Stimulated activated CD8-positive, alpha-beta memory T cell treated with anti-CD3 and anti-CD28 coated beads, Interleukin-4, amount 100 ng/mL, for 4 hours (primary cell): Measurements from ENCODE around the gene NAALADL2.
"Not testable (repeated sequence)": the region's sequence is repeated elsewhere in the genome, so short reads cannot be mapped to it uniquely, and the experiment has no call there.

Experiments used
- DNase-seq, 2 donors: peaks; one replicate each; pipeline ENCODE4 v3.0.0-alpha.2; 2020; ENCODE audit warnings: low read depth in 2 of 2, low spot score in 1 of 2

Gene NAALADL2

DNA sequence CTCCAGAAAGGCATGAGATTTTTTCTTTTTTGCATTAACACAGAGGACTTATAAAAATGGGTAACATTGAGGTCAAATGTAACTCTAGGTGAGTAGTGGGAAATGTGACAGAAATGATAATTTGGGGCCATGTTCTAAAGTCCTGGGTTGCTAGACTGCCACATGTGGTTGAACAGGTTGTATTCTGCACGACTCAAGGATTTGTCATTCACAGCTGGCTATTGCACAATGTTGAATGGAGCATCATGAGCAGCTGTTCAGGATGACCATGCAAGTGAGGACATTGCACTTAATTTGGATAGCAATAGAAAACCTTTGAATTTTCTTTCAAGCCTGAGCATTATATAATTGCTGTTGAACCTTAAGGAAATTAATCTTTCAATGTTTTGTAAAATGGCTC, 396.6 kb downstream of the NAALADL2 start:
- DNase-seq, result no peak

DNA sequence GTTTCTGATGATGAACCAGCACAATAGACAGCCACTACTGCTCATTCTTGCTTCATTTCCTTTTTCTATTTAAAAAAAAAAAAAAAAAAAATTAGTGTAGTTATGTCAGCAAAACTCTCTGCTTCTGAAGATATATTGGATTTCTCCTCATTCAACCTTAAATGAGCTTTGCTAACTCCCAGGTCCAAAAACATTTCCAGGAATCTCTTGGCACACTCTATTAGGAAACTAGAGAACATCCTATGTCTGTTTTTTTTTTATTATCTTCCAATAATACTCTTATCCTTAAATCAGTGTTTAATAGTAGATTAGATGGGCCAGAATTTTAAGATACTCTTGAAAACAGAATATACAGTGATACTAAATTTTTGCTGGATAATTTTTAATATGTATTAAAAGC, 398.0 kb downstream of the NAALADL2 start:
- DNase-seq, result no peak

DNA sequence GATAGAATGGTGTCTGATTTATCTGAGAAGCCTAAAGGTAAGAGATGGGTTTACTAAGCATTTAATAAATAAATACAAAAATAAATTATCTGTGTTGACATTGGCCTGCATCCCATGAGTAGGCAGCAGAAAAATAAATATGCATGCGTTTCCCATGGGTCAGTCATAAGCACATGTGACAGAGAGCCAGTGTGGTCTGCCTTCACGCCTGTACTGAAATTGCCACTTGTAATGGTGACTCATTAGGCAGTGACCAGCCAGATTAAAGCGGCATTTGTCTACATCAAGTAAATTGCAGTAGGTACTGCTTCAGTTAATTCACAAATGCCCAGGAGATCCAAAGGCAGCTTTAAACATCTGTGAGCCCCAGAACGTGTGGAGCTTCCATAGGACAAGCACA, 399.6 kb downstream of the NAALADL2 start:
- DNase-seq, result no peak

DNA sequence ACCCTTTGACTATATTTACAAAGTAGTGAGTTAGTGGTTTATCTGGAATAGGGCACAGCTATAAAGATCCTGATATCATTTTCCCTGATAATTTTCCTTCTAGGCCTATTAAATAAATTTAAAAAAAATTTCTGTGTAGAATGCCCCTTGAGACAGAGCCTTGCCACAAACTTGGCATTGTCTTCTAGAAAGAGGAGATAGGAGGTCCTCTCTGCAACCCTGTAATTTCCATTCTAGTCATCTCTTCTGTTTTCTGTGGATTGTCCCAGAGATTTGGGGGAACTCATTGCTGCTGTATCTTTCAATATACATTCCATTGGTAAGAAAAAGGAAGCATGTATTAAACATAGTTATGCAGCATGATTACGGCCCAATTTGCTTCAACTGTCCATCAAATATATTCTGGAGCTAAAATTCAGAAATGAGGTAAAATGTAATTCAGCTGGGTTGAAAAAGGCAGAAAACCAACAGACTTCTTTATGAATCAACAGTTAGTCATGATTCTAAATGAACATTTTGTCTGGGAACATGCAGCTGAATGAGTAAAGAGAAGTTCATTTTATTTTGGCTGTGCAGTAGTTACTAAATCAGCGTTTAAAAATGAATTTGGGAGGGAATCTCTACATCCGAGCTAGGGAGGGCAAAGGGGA, 401.1 kb downstream of the NAALADL2 start:
- no peak for DNase-seq

DNA sequence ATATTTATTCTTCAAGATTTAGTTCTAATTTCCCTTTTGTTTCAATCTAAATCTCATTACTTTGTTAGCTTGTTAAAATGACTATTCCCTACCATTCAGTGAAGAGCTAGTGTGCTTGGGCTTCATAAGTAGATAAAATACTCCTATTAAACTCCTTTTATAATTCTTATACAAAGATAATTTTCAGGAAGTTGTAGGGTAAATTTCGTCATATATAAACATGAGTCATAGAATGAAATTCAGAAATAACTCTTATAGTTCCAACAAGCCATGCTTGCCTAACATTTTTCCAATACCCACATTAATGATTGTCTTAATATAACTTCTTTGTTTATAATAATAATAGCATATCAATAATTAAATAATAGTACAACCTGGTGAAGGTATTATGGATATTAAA, 407.3 kb downstream of the NAALADL2 start:
- no peak for DNase-seq

DNA sequence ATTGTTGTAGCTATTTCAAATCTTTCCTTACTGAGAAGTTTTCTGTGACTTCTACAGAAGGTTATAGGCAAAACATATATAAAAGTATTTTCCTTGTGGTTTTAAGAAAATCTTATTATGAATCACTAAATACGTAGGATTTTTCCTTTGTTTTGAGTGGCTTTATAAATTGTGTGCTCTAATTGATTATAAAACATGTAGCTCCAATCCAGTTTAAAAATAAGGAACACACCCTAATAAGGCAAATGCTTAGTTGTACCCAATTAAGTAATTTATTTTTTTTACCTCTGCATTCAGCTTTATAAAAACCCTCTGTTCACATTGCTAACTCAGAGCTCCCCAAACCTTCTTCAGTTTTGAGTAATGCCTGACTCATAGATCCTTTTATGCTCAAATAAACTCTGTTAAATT, 408.0 kb downstream of the NAALADL2 start:
- no peak for DNase-seq

DNA sequence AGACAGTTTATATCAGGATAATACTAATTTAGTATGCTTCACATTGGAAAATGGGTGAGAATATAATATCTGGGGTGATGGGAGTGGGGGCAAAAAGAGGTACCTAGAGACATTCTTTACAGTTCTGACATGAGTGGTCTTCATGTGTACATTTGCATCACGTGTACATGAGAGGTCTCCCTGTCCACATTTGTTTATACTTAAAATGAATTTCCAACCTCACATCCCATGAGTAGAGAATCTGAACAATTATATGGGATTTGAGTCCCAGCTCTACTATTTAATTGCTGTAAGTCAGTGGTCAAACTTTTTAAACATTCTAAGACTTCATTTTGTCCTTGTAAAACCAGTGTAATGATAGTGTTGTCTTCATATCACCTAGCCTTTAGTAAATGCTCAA, 408.4 kb downstream of the NAALADL2 start:
- no peak for DNase-seq

DNA sequence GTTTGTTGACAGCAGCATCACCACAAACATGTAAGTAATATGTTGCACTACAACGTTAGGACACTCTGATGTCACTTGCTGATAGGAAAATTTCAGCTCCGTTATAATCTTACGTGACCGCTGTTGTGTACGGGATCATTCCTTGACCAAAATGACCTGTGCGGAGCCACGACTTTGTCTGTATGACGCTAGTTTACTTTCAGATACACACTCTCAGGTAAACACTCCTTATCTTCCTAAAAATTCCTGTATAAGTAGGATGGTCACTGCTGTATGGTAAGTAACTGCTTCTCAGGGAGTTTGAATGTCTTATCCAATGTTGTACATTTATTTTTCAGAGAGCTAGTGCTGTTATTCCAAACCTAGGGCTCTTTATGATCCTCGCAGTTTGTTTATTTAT, 410.3 kb downstream of the NAALADL2 start:
- DNase-seq, result no peak

DNA sequence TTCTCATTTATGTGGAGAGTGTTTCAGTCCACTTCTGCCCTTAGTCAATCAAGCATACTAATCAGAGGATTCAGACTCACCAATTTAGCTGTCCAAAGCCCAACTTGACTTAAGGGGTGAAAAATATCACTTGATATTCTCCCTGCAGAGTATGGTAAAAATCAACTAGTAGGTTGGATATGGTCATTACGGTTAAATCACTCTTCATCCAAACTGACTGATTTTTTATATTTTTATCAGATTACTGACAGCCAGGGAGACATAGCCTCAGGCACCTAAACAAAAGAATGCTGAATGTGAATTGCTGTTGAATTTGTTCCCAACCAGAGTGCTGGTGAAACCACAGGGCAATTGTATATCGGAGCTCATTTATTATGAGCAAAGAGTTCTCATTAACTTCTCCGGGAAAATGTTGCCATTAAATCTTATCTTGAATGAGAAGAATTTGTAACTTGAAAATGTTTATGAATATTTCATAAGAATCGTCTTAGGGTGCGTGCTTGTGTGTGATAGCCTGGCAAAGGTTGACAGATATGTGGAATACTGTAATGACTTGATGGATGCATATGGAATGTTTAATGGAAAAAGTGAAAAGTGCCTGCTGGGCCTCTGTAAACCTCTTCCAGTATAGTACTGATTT, 411.2 kb downstream of the NAALADL2 start:
- no peak for DNase-seq

DNA sequence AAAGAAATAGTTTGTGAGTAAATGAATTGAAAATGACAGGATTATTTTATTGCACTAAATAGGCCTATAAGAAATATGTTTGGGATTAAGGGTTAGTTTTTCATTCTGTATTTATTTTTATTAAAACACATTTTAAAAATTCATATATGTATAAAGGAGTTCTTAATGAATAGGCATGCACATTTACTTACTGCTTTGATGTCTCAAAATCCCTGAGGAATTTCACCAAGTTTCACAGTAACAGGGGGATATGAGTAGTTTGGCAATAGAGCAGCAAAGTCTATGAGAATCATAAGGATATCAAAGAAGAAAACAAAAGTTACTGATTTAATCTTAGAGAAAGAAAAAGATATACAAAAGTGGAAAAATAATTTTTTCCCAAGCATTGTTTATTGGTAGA, 411.7 kb downstream of the NAALADL2 start:
- no peak for DNase-seq

DNA sequence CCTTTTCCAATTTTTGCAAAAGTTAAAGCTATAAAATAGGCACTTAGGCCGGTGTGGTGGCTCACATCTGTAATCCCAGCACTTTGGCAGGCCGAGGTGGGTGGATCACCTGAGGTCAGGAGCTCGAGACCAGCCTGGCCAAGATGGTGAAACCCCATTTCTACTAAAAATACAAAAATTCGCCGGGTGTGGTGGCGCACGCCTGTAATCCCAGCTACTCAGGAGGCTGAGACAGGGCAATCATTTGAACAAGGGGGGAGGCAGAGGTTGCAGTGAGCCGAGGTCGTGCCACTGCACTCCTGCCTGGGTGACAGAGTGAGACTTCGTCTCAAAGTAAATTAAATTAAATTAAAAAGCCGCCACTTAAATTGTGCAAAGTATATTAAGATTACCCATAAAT, 412.3 kb downstream of the NAALADL2 start:
- not testable (repeated sequence) for DNase-seq

DNA sequence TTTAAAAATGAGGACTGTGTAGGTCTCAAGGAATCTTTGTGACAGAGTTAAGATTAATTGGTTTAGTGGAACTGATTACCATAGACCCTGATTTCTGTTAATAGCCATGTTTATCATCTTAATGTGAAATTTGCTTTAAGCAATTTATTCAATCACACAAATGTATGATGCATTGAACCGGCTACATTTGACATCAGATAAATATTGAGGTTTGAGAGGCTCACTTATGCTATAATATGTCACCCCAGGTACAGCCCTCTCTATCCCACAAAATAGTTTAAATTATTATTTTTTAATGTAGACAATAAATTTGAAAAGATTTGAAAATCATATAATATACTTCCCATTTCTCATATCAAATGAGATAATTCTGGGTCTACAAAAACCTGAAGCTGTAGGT, 413.3 kb downstream of the NAALADL2 start:
- DNase-seq, result no peak

DNA sequence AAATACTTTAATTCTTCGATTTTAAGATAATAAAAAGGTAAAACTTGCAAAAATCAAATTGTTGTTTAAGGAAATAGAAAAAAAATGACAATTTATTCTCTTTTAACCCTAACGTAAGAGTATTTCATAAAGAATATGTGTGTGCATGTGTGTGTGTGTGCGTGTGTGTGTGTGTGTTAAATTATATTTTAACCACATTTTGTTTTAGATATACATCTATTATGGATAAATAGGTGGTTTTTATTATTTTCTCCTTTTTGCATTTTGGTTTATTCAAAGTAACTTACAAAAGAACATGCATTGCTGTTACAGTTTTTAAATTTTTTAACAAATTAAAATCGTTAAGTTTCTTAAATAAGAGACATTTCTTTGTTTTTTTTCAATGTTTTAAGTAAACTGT, 414.4 kb downstream of the NAALADL2 start:
- DNase-seq, result no peak

DNA sequence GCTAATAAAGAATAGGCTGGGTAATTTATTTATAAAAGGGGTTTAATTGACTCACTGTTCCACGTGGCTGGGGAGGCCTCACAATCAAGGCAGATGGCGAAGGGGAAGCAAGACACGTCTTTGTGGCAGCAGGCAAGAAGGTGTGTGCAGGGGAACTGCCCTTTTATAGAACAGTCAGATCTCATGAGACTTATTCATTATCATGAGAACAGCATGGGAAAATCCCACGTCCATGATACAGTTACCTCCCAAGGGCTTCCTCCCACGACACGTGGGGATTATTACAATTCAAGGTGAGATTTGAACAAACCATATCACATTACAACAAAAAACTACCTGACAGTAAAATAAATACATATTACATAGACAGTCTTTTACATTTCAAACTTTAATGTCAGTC, 414.9 kb downstream of the NAALADL2 start:
- DNase-seq, result no peak

DNA sequence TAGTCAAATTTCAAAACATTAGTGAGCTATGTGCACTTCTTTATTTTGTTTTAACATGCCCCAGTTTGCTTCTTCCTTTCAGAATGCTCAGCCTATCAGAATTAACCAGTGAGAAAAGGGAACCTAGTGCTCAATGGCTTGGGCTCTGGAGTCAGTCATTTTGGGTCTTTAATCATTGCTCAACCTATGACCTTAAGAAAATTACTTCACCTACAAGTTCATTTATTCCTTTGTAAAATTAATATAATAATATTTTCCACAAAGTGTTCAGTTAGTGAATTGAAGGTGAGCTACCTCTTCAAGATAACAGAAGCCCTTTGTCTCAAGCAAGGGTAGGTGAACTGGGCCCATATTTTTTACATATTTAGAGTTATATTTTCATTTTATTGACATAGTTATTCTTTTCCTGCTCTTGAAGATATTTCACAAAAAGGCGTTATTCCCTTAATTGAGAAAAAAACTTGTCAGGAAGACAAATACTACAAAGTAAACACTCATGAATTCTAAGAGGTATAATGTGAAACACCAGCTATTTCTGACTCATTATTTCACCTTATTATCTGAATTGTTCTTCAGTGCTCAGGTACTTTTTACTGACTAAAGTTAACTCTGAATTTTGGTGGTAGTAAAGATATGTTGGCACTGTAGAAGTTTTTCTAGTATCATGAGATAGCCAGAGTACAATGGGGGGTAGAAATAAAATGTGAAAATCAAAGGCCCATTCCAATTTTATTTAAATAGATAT, 415.5 kb downstream of the NAALADL2 start:
- no peak for DNase-seq

DNA sequence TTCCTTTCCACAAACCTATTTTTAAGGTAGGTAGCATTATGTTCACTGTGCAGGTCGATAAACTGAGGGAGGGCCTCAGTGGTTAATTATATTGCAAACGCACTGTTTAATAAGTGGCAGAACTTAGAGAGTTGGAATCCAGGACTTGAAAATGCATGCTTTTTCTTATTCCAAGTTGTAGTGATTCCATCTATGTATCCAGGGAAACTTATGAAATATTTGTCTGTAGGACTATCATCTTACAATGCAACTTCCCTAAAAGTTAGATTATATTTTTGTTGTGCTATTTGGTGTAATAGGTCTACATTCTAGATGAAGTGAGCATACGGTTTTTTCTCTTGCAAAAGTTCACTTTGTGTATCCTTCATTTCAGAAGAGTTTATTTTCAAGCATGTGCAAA, 419.5 kb downstream of the NAALADL2 start:
- no peak for DNase-seq

DNA sequence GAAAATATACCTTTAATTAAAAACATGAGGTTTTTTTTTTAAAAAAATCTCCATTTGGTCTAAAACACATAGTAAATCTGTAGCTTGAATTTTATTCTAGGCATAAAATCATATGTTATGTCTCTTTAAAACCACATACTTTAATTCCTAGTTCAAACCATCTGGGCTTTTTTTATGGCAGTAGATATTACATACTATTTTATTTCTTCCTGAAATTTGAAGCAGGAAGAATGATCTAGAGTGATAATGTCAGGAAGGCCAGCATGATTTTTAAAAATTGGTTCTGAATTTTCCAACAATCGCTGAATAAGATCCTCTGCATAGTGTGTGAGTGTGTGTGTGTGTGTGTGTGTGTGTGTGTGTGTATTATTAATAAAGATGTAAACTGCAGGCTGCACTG, 420.3 kb downstream of the NAALADL2 start:
- DNase-seq, result no peak

DNA sequence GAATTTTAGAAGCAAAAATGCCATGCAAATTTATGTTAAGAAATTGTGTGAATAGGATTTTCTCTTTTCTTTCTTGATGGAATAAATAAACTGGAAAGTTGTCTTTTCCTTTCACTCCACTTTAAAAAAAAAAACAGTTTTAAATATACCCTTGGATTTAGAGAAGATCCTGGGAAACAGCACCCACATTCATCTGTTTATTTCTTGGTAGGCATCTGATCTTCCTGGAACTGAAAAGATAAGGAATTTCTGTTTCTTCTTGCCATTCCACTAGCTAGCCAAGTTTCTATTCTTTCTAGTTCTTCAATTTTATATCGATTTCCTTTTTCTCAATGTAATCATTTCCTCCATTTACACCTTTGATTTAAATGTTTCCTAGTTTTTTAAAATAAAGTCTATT, 420.8 kb downstream of the NAALADL2 start:
- no peak for DNase-seq

DNA sequence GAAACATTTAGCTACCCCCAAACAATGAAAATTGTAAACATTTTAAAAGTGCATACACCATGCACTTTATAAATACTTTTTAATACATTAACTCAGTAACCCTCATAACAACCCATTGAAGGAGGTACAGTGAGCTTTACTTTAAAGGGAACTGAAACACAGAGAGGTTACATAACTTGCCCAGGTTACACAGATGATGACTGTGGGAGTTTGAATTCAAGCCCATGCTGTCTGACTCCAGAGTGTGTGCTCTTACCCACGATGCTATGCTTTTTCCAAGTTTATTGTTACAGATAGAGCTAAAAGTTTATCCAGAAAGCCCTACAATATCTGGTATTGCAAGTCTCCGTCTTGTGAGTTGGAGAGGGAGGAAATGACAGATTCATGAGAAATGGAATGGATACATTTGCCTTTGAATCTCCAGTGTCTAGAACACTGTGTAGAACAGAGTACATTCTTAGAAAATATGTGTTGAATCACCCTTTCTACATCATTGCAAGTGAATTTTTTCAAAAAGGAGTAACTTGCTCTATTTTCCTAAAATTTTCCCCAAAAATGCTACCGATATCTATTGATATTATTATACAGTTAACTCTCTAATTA, 428.3 kb downstream of the NAALADL2 start:
- DNase-seq, result no peak

DNA sequence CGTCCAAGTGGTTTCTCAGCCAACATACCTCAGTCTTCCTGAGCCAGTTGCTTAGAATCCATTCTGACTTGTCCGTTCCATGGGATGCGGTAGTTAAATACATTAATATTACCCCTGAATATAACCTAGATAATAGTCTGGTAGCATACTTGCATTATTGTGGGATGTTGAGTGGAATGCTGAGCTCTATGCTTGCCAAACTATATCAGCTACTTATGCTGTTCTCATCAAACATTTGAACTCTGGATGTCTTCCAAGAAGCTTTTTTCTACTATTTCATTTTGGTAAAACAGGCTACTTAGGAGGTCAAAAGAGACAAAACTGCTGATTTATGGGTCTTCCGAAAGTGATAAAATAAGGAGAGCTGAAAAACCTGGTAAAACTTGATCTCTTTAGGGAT, 429.5 kb downstream of the NAALADL2 start:
- DNase-seq, result no peak

DNA sequence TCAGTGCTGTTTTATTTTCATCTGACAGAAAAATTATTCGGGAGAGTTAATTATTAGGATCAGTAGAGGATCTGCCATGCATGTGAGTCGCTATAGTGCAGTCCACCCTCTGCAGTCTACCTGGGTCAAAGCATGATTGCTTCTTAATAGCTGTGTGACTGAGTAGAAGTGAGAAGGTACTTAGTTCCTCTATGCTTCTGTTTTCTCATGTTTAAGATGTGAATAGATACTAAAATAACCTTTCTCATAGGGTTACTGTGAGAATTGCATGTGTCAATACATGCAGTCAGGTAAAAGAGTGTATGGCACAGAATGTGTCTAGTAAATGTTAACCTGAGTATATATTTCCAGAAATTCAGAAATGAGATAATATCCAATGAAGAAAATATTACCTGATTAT, 435.7 kb downstream of the NAALADL2 start:
- DNase-seq, result no peak
